LoVo (cell line): ENCODE measurements around the gene RAB35.

Source experiments
- DNase-seq: peaks from one replicate; pipeline ENCODE4 v3.0.0-alpha.2; 2016; ENCODE audit warnings: low spot score

The RAB35 gene

GRCh38 chr12:120132863-120133385 lies 16.4 kb upstream of the RAB35 start:
- DNase-seq: no peak

- no peak for DNase-seq
Observed at GRCh38 chr12:120132054-120132836, 15.7 kb upstream of the RAB35 start.

GRCh38 chr12:120131116-120131515 lies 14.6 kb upstream of the RAB35 start:
- no peak for DNase-seq

- DNase-seq: no peak
Observed at GRCh38 chr12:120130011-120130410, 13.5 kb upstream of the RAB35 start.

GRCh38 chr12:120126635-120127005 lies 10.1 kb upstream of the RAB35 start:
- DNase-seq: no peak

GRCh38 chr12:120125792-120126634 lies 9.5 kb upstream of the RAB35 start:
- no peak for DNase-seq

GRCh38 chr12:120125029-120125428 lies 8.5 kb upstream of the RAB35 start:
- no peak for DNase-seq

GRCh38 chr12:120121766-120122293 lies 5.3 kb upstream of the RAB35 start:
- no peak for DNase-seq

GRCh38 chr12:120121343-120121742 lies 4.8 kb upstream of the RAB35 start:
- no peak for DNase-seq

- DNase-seq: no peak
Observed at GRCh38 chr12:120119271-120119973, 2.9 kb upstream of the RAB35 start.

- no peak for DNase-seq
Observed at GRCh38 chr12:120118321-120119061, 1.9 kb upstream of the RAB35 start.

- no peak for DNase-seq
Observed at GRCh38 chr12:120117961-120118320, 1.4 kb upstream of the RAB35 start.

GRCh38 chr12:120116792-120117651 lies 469 bp upstream of the RAB35 start:
- DNase-seq: peak; percentile 97

GRCh38 chr12:120115692-120116440 lies 687 bp downstream of the RAB35 start:
- DNase-seq: peak; percentile 64

- no peak for DNase-seq
Observed at GRCh38 chr12:120115066-120115465, 1.5 kb downstream of the RAB35 start.

- no peak for DNase-seq
Observed at GRCh38 chr12:120110550-120111501, 5.7 kb downstream of the RAB35 start.

GRCh38 chr12:120109570-120110267 lies 6.8 kb downstream of the RAB35 start:
- DNase-seq: no peak

GRCh38 chr12:120106151-120106550 lies 10.4 kb downstream of the RAB35 start:
- no peak for DNase-seq
